ENCODE results near the gene ADIRF. TPM values are rescaled to one million over a fixed set of nuclear protein-coding genes. Genes with fewer than 3 reads are reported as not detected.

The ADIRF gene
- total RNA-seq, 1 donor from 2014 or later: 36.5 TPM

DNA sequence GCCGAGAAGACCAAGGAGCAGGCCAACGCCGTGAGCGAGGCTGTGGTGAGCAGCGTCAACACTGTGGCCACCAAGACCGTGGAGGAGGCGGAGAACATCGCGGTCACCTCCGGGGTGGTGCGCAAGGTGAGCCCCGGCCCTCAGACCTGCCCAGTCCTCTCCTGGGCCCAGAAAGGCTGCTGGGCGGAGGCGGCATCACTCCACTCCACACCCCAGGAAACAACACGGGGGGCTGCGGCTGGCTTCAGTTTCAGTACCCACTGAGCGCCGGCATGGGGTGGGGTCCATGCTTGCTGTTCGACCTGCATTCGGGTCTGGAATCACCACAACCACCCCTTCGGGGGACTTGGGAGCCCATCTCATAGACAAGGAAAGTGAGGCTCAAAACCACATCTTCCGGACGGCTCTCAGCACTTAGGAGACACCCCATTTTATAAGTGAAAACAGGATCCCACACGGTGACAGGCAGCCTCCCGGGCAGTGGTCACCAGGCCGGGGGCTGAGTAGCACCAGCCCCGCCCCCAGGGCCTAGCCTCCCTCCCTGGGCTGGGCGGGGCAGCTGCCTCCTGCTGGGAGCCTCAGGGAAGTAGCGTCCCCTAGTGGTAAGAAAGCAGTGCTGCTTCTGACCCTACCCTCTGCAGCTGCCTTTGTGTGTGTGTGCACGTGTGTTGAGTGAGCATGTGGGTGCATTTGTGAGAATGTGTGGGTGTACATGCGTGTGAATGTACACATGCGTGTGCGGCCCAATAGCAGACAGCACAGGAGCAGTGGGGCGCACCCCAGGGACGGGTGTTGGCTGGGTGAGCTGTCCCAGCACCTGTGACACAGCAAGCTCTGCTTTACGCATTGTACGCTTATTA lies 8.0 kb upstream of the ADIRF start:
- DNase-seq (ENCODE audit: low read depth, low spot score): peak; percentile 72

DNA sequence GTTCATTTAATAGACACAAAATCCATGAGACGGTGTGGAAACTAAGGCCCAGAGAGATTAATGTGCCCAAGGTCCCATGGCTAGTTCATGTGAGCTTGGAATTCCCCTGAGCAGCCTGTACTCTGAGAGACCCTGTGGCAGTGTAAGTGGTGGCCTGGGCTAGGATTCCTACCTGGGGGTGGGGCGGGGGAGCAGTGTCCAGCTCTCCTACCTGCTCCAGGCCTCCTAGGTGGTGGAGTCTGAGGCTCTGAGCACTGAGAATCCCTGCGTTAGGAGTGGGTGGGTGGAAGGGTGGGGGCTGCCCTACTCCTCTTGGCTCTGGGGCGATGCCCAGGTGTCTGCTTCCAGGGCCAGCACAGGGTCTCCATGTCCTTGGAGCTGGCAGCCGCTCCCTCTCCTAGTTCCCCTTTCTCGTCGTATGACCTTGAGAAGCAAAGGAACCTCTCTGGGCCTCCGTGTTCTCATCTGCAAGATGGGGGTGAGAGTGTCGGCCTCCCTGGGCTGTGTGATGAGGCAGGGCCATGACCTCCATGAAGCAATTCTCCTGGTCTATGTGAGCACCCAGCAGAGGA lies 7.3 kb upstream of the ADIRF start:
- no peak for DNase-seq (ENCODE audit: low read depth, low spot score)

DNA sequence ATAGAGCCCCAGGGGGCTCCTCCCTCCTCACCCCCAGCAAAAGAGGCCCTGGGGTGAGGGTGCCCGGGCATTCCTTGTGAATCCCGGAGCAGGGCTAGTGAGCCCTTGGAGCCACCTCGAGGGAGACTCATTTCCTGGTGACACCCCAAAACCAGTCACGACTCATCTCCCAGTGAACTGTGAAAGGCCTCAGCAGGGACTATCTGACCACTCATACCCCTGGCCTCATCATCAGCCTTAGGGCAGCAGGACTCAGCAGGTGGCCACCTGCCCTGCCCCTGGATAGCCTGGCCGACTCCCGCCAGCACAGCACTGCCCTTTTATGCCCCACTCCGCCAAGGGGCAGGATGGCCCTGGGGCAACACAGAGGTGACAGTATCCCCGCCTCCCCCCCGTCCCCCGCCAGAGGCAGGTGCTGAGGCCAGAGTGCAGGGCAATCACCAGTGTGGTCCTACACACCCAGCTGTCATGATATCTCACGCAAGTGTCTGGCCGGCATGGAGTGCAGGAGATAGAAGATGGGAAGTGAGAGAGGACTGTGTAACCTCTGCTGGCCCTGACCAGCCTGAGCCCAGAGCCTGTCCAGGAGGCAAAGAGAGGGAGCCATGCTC lies 6.7 kb upstream of the ADIRF start:
- DNase-seq (ENCODE audit: low read depth, low spot score): no peak

DNA sequence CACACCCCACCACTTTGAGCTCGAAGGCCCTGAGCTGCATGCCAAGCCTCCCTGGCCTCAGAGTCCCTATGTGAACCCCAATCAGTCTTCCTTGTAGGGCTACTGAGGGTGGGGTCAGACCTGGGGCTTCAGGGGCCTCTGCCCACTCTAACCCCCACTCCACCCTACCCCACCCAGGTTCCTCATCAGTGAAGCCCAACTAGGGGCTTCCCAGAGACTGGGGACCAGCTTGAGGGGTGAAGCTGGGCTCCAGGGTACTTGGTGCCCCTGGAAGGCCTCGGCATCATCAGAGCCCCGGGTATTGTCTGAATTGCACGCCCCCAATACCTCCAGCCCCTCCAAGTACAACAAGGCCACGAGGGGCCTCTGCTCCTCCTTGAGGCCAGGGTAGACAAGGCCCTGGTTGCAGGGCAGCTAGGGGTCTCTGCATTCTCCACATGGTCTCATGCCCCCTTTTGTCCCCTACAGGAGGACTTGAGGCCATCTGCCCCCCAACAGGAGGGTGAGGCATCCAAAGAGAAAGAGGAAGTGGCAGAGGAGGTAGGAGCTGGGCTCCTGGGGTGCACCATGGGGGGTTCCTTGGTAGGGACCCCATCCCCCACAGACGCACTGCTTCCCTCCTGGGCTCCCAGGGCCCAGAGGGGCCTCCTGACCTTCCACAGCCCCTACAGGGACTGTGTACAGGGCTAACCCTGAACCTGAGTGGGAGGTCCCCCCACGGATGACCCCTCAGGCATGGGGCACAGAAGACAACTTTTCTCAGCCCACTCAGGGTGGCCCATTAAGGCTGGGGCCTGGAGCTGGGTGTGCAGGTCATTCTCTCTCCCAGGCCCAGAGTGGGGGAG lies 5.9 kb upstream of the ADIRF start:
- DNase-seq (ENCODE audit: low read depth, low spot score): no peak

DNA sequence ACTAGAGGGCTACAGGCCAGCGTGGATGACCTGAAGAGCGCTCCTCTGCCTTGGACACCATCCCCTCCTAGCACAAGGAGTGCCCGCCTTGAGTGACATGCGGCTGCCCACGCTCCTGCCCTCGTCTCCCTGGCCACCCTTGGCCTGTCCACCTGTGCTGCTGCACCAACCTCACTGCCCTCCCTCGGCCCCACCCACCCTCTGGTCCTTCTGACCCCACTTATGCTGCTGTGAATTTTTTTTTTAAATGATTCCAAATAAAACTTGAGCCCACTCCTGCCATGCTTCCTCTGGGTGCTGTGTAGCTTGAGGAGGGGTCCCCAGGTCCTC lies 5.3 kb upstream of the ADIRF start:
- no peak for DNase-seq (ENCODE audit: low read depth, low spot score)

DNA sequence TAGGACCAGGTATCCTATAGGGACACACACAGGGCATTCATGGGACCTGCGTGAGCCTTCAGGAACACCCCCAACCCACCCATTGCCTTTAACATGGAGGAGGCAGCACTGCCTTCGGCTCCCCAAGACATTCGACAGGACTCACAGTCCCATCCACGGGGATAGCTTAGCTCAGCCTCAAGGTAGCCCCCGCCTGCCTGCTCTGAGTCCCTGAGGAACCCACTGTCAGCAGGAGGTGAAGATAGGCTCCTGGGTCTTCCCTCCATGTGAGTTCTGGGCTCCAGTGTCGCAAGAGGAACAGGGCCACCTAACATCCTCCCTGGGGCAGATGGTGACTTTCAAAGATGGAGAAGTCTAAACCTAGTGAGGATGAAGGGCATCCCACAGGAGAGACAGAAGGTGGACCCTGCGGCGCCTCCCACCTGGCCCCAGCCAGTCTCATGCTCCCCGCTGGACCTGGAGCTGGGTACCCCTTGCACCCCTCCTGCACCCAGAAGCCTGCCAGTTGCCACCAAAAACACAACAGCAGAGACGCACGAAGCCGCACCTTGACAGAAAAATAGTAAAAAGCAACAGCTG lies 4.9 kb upstream of the ADIRF start:
- DNase-seq (ENCODE audit: low read depth, low spot score): no peak

DNA sequence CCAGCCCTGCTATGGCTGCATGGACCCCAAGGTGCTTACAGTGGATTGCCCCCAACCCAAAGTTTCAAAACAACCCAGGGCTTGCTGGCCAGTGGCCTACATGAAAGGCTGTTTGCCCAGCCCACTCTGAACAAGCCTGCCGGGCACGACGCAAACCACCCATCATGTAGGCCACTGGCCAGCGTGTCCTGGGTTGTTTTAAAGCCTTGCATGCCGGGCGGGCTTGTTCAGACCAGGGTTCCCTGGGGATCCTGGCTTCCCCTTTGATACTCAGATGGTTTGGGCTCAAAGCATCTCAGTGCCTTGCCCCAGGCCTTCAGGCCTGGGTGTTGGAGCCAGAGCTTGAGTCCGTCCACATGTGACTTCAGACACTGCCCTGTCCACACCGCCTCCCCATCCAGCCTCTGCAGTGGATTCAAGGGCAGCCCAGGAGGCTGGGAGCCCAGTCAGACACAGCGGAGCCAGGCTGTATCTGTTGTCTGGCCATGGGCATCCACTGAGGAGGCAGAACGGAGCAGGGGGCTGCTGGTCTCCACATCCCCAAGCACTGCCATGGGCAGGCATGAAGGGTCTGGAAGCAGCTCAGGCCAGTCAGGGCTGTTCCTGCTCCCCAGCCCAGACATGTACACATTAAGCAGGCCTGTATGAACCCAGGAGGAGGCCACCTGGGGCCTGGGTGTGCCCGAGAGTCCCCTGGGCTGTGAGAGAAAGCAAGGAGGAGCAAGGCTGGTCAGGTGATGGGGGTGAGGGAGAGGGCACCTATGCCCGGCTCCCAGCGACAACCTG lies 4.0 kb upstream of the ADIRF start:
- DNase-seq (ENCODE audit: low read depth, low spot score): no peak

DNA sequence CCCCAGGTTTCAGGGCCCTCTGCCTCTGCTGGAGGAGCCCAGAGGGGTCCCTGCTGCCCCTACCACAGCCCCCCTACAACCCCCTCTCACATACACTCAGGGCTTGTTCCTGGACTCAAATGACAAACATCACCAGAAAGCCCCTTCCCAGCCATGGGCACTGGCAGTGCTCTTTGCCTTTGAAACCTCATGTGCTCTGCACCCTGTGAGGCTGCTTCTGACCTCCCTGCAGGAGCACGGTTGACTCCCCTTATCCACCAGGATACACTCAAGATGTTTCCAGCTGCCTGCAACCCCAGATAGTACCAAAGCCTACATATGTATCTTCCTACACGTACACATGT lies 3.5 kb upstream of the ADIRF start:
- DNase-seq (ENCODE audit: low read depth, low spot score): no peak

DNA sequence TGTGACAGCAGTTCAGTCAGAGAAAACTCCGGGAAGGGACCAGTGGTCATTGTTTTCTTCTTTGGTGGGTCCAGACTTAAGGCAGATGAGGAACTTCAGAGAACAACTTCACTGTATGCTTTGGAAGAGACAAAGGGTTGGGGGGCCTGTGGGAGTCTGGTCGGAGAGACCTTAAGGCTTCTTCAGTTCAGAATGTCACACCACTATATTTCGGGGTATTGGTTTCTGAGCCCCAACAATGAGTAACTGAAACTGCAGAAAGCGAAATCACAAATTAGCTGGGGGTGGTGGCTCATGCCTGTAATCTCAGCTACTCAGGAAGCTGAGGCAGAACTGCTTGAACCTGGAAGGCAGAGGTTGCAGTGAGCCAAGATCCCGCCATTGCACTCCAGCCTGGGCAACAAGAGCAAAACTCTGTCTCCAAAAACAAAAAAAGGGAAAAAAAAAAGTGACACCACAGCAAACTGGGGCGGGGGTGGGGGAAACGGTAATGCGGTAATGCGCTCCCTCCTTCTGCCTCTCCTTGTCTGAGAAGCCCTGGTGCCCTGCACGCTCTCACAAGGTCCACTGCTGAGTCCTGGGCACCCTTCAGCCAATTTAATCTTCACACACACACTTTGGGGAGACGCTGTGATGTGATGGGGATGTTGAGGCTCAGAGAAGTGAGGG lies 2.2 kb upstream of the ADIRF start:
- DNase-seq (ENCODE audit: low read depth, low spot score): no peak

DNA sequence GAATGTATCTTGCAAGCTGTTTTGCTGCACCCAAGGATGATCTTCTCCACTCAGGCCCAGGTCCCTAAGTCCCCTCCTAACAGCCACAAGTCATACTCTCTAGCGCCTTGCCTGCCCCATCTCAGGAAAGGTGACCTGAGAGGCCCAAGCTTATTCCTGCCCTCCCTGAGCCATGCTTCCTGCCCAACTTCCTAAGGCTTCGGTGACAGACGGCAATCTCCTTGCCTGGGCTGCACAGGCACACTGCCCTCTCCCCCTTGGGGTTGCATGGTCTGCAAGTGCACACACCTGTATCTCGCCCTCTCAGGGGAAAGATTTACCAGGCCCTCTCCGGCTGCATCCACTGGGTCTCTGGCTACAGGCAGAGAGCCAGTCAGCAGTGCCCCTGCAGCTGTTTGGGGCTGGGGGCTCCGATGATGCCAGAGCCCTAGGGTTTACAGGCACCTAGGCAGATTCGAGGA lies 771 bp upstream of the ADIRF start:
- DNase-seq (ENCODE audit: low read depth, low spot score): no peak

DNA sequence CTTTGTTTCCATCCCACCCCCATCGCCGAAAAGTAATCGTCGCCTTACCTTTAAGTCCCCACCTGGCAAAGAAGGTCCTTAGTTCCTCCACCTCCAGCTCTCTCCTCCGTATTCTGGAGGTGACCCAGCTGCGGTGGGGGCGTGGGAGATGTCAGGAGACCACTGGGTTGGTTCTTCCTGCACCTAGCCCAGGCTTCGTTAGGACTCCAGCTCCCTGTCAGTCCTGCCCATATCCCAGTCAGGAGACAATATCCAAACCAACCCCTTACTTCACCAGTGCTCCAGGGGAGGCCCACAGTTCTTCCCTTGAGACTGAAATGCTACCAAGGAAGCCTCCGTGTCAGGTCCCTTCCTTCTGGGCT lies 693 bp downstream of the ADIRF start:
- no peak for DNase-seq (ENCODE audit: low read depth, low spot score)

DNA sequence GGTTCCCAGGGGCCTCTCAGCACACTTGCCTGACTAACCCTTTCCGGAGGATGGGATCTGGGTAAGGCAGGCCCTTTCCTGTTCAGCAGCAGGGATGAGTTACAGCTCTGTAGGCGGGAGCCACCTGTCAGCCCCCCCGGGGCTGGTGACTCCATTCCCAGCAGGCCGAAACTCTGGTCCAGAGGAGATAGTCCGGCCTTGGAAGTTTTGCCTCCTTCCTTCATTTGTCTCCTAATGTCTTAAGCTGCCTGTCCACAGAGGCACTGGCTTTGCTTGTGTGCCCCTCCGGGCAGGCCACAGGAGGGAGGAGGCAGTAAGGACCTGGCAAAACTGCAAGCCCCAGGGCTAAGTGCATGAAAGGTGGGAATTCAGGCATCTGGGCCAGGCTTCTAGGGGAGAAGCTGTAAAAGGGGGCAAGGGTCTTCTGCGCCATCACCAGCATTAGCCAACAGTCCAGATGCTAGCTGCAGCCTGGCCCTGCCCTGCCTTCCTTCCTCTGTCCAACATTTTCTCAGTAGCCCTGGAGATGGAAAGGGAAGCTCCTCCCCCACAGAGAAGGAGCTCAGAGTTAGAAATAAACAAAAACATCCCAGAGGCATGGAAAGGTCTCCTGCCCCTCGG lies 1.2 kb downstream of the ADIRF start:
- DNase-seq (ENCODE audit: low read depth, low spot score): no peak

DNA sequence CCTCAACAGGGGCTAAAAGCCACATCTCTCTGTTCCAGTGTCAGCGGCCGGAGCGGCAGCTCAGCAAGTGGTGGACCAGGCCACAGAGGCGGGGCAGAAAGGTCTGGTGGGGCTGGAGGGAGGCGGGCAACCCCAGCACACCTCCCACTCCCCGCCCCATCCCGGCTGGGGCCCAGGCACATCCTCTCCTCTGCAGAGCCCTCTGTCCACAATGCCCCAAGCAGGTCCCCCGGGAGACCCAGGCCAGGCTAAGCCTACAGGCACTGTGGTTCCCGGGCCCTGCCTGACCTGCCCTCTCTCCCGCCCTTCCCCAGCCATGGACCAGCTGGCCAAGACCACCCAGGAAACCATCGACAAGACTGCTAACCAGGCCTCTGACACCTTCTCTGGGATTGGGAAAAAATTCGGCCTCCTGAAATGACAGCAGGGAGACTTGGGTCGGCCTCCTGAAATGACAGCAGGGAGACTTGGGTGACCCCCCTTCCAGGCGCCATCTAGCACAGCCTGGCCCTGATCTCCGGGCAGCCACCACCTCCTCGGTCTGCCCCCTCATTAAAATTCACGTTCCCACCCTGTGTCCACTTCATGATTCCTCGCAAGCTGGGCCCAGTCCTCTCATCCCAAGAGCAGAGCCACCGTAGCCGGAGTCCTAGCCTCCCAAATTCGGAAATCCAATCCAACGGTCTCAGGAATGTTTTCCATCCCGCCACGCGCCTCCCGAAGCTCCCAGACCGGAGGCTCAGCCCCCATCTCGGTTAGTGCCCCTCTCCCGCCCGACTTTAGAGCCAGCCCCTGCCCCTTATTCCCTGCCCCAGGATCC lies 2.1 kb downstream of the ADIRF start:
- DNase-seq (ENCODE audit: low read depth, low spot score): no peak

DNA sequence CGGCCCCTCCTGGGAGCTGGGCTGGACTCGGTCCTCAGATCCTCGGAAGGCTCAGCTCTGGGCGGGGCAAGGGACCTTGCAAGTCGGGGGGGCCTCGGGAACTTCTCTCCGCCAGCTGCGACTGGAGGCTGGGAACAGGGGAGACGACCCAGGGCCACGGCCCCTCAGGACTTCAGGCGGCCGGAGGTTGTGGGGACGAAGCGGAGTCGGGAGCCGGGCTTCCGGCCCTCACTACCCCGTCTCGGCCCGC lies 2.6 kb downstream of the ADIRF start:
- no peak for DNase-seq (ENCODE audit: low read depth, low spot score)

DNA sequence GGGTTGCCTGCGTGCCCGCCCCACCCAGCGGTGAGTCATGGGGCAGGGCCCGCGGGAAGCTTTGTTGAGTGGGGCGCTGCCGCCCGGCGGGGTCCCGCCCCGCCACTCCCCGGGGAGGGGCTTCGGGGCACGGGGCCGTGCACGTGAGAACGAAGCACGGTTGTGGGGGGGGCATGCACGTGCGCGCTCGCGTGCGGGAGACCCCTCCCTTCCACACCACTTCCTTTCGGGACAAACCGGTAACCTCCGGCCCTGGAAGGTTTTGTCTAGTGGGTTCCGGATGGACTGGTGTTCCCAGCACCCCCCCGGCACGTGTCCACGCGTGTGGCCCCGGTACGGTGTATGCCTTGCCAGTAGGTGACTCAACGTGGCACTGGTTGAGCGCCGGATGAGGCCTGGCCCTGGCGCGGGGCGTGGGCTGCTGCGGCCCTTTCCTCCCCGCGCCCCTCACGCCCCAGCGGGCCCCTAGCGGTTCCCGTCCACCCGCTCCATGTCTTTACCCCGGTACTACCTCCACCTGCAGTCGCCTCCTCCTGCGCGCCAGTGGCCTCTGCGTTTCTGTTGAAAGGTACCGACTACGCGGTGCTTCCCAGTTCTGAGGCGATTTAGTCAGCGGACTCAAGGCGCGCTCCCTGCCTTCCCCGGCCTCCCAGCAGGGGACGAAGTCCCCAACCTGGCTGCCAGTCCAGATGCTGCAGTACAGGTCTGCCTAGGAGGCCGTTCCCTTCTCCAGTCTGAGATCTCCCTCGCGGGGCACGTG lies 3.1 kb downstream of the ADIRF start:
- DNase-seq (ENCODE audit: low read depth, low spot score): no peak

DNA sequence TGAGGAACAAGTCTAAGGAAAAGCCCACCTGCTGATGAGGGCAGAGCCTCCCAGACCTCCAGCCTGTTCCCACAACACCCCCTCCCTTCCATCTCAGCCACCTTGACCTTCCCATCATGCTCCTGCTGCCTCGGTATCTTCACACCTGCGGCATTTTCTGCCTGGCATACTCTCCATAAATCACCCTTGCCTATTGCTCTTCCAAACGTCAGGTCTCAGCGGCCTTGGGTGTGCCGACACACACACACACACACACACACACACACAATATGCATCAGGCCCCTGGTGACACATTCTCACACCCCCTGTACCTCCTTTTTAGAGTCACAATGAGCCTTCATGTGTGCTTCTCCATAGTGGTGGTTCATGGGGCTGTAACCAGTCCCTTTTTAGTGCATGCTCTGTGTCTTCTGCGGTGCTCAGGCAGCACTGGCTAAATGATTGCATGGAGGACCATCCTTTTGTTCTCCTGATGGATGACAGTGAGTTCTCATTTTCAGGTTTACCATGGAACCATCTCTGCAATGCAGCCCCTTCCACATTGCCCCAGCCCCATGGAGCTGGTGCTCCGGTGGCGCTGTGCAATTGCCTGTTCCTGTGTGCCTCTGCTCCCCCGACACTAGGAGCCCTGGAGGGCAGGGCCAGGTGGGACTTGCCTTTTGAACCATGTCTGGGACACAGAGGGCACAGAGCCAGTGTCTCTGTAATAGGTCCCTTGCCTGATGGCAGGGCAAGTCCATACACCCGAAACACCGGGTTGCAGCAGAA lies 4.5 kb downstream of the ADIRF start:
- DNase-seq (ENCODE audit: low read depth, low spot score): no peak

DNA sequence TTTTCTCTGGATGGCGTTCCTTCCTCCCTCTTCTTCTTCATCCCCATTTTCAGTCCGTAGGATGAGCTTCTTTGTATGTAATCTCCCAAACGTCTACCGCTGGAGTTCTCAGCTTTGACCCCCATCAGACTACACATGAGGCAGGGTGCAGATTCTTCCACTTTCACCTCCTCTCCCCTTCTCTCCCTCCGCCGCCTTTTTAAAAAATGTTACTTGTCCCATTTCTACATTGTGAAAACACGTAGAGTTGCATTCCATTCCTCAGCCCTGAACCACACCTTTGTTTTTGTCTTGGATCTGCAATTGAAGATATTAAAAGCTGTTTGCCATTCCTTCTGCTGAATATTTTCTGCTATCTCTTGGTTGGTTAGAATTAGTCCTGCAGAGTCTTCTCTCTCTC lies 6.2 kb downstream of the ADIRF start:
- DNase-seq (ENCODE audit: low read depth, low spot score): no peak

Data from pulmonary artery endothelial cell (primary cell).